GM18511 (cell line): ENCODE results near the gene TNFRSF4.

Experiments used
- ATAC-seq: cut with Tn5 transposase; IDR thresholded peaks from one replicate; pipeline ENCODE4 v1.9.1; 2021; ENCODE audit warnings: mild to moderate bottlenecking, moderate library complexity; ENCODE audit not compliant: unreplicated experiment

The TNFRSF4 gene

DNA sequence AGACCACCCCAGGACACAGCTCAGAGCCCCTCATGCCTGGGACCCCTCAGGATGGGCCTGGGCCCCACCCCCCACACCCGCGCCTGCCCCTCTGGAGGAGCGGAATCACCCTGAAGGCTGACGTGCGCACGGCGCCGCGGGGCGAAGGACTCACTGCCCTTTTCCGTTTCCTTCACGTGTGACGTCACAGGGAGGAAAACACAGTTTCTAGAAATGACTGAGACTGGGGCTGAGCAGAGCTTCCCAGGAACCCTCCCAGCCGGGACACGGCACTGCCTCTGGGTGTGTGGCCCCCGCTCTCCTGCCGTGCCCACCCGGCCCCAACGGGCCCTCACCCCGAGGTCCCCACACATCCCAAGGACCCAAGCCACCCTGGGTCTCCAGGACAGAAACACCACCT, 5.4 kb upstream of the TNFRSF4 start:
- no peak for ATAC-seq

DNA sequence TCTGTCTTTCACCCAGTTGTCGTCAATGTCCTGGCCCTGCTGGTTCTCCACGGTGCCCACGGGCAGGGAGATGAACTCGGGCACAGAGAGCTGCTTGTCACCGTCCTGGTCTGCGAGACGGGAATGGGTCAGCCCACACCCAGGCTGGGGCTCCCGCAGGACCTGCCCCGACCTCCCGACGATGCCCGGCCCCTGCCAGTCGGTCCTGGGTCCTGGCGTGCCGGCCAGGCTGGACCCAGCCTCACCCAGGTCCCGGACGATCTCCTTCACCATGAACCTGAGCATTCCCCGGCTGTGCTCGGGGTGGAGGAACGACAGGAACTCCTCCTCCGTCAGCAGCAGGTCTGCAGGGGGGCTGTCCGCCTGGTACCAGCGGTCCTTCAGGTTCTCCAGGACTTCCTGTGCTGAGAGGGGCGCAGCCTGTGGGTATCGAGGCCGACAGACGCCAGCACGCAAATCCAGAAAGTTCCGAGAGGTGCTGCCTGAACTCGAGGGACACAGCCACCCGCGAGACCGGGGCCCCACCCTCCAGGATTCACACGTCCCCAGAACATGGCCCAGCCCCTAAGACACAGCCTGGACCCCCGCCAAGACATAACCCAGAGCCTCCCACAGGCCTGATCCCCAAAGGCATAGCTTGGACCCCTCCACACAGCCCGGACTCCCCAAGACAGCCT, 4.7 kb upstream of the TNFRSF4 start:
- ATAC-seq, result no peak

DNA sequence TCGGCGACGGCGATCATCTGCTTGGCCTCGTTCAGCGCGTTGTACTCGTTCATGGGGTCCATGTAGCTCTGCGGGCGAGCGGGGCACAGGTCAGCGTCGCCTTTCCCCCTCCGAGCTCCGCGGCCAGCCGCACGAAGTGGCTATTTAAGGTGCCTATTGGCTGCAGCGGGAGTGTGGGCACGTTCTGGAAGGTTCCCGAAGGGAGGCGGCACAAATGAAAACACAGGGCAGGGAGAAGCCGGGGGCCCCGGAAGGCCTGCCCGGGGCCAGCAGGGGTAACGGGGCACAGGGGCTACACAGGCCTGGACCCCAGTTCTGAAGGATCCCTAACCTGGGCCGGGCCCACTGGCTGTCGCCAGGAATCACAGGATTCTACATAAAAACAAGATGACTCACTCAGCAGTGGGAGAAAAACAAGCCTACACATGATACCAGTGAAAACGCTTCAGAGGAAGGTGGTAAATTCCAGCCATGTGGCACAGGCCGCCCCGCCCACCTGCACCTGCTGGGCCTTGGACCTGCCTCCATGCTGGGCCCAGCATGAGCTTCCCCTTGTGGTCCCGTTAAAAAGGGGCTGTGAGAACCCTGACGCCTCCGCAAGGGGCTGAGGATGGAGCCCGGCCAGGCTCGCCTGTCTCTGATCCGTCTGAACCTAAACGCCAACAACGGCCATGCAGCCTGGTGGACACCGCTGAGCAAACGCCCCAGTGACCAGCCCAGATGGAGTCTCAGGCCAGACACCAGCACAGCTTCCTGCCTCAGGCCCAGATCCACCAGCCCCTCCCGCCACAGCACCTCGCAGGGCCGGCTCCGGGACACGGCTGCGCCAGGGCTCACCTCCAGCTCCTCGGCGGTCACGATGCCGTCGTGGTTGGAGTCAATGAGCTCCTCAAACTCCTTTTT, 3.9 kb upstream of the TNFRSF4 start:
- no peak for ATAC-seq

DNA sequence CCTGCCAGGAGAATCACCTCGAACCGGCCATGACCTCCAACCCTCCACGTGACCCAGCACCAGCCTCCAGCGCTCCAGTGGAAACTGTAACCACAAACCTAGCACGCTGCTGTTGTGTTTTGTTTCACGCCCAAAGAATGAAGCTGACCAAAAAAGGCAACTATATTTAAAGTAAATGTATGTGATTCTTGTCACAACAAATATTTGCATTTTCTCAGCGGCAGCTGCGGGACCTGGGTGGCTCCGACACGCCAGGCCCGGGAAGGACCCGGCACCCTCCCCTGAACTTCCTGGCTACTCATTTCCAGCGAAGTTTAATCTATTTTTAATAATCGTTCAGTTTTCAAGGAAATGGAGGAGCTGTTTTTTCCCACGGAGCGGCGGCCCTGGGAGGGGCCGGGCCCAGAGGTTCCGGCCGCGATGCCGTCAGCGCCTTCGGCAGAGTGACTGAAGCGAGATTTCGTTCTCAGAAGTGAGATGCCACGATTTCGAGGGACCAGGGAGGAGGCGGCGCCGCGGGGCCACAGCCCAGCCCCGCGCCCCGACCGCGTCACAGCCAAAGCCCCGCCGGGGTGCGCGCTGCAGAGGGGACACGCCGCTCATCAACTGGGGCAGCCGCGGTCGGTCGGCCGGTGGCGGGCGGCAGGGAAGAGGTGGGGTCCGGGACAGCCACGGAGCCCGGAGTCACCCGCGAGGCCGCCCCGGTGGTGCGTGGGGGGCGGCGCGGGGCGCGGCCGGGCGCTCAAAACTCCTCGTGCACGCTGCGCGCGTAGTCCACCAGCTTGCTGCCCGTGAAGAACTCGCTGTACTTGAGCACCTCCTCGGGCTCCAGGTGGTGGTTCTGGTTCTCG, 3.0 kb upstream of the TNFRSF4 start:
- ATAC-seq, result no peak

DNA sequence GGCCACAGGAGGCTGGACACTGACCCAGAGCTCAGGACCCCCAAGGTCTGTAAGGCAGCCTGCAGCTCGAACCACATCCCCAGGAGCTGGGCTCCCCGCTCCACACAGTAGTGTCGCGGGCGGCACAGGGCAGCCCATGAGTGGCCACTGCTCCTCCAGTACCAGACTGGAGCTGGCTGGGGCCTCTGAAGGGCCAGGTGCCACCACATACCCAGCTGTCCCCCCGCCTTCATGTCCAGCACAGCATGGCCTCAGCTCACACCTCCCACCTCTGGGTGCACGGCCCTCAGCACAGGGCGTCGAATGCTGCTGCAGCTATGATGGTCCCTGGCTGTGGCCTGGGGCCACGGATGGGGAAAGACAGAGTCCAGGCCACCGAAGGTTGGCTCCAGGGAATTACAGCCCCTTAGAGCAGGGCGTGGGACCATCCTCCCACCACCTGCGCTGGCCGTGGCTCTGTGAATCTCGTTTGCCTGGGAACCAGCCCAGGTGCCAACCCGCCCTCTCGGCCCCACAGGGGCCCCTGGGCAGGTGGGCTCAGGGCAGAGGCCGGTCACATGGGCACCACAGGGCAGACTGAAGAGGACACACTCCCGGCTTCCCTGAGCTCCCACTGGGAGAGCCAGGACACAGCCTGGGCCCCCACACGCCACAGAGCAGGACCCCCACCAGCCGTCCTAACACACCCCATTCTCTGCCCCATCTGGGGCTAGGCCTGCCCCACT, 2.1 kb upstream of the TNFRSF4 start:
- no peak for ATAC-seq

DNA sequence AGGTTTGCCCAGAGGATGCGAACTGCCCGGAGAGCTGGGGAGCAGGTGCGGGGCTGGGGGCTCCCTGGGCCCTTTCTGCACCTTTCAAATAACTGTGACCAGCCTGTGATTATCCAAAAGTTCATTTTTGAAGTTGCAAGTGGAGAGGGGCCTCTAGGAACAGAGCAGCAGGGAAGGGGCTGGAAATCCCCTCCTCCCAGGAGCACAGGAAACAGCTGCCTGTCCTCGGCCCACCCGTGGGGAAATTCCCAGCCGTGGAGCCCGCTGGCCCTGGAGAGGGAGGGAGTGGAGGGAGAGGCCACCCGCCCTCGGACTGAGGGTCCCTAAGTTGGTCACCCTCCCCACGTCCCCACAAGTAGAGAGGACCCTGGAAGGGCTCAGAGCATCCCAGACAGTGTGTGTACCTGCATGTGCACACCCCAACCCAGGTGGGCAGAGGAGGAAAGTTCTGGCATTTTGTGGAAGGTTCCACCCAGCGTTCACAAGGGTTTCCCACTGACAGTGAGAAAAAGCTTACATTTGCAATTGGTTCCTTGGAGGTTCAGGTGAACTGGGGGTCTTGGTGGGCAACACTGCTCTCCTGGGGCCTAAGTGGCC, 1.2 kb upstream of the TNFRSF4 start:
- ATAC-seq, result no peak

DNA sequence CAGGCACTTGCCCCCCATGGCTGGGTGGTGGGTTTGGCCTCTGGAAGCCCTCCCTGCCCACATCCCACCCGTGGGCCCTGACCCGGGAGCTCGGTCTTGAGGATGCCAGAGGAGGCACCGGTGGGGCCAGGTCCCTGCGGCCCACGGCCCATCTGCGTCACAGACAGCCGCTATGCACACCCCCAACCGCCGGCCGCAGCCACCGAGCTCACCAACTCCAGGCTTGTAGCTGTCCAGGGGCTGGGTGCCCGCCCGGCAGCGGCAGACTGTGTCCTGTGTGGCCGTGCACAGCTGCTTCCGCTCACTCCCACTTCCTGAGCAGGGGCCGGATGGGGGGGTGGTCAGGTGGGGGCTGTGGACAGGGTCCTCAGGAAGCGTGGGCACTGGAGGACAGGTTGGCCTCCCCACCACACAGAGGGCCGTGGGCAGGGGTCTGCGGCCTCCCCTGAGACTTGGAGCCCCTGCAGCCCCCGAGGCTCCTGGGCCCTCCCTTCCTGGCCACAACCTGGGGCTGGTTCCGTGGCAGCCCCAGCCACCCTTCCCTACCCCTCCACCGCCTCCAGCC, 1.1 kb downstream of the TNFRSF4 start:
- no peak for ATAC-seq

DNA sequence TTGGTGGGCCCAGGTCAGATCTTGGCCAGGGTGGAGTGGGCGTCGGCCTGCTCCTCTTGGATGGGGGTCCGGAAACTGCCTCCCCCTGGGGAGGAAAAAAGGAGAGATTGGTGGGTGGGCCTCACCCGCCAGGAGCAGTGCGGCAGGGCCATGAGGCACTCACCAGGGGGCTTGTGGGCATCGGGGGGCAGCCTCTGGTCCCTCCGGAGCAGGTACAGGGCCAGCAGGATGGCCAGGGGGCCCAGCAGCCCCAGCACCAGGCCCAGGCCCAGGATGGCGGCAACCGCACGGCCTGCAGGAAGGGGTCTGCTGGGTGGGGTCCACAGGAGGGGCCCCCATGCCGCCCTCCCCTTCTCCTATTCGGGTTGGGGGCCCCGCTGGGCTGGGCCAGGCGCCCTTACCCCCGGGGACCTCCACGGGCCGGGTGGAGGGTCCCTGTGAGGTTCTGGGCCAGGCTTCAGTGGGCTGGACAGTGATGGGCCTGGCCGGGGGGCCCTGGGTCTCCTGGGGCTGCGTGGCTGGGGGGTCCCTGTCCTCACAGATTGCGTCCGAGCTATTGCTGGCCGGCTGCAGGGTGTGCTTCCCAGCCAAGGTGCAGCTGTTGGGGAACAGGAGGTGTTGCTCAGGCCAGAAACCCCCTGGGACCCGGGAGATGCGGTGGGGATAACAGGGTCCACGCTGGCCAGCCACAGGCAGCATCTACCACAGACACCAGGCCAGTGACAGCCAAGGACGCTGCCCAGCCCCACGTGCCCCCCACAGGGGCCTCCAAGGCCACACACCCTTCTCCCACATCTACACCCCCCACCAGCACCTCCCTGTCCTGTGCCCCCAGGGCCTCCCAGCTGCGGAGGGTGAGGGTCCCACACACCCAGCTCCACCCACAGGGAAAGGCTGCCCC, 2.2 kb downstream of the TNFRSF4 start:
- ATAC-seq, result no peak

DNA sequence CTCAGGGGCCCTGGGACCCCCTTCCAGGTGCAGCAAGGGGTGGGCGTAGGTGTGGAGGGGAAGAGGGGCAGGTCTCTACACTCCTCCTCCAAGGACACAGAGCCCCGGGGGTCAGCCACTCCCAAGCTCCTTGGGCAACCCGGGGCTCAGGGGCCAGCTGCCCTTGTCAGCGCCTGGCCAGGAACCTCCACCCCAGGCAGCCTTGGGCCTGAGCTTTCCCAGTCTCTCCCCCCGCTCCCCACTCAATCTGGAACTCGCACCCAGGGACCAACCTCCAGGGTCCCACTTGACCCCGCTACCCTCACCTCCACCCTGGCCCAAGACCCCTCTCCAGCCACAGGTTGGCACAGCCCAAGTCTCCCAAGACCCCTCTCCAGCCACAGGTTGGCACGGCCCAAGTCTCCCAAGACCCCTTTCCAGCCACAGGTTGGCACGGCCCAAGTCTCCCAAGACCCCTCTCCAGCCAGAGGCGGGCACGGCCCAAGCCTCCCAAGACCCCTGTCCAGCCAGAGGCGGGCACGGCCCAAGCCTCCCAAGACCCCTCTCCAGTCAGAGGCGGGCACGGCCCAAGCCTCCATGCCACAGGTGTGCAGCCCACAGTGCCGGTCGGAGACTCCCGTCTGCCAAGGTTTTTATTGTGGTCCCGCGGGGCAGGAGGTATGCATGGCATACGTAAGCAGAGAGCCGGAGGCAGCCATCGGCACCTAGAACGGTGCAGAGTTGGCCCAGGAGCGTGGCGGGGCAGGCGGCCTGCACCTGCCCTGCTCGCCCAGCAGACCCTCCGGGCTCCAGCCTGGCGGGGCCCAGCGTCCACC, 3.0 kb downstream of the TNFRSF4 start:
- ATAC-seq, result no peak

DNA sequence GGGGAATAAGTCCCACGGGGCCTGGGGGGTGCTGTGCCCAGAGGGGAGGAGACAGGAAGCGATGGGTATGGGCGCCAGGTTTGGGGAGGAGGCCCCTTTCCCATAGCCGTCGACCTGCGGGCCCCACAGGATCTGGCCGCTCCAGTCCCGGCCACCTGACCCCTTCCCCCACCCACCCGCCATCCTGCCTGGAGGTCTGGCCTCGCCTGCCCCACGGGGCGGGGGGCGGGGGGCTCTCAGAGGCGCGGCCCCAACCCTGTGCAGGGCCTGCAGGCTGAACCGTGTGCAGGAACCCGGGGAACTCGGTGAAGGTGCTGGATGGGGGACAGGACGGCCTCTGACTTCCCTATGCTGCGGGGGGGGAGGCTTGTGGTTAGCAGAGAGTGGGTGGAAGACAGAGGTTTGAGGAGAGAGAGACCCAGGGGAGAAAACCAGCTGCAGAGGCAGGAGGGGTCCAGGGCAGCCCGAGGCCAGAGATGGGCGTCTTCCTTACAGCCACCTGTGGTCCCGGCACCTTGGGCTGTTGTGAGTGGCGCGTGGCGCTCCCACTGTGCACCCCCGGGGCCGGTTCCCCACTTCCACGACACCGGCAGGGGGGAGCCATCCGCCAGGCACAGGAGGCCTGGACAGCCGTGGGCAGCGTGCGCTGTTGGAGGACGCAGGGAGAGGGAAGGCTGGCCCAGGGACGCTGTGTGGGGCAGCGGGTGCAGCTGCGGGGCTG, 5.1 kb downstream of the TNFRSF4 start:
- ATAC-seq, result no peak

DNA sequence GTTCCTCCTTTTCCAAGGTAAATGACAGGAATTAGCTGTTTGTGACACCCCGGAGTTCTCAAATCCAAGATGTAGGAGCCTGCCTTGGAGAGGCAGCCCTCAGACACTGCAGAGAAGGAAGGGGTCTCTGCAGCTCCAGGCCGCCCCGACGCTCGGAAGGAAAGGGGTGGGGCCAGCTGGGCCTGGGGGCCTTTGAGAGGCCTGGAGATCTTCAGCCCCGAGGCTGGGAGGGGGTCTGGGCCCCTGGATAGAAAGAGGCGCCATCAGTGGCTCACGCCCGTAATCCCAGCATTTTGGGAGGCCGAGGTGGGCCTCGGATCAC, 6.4 kb downstream of the TNFRSF4 start:
- ATAC-seq, result no peak

DNA sequence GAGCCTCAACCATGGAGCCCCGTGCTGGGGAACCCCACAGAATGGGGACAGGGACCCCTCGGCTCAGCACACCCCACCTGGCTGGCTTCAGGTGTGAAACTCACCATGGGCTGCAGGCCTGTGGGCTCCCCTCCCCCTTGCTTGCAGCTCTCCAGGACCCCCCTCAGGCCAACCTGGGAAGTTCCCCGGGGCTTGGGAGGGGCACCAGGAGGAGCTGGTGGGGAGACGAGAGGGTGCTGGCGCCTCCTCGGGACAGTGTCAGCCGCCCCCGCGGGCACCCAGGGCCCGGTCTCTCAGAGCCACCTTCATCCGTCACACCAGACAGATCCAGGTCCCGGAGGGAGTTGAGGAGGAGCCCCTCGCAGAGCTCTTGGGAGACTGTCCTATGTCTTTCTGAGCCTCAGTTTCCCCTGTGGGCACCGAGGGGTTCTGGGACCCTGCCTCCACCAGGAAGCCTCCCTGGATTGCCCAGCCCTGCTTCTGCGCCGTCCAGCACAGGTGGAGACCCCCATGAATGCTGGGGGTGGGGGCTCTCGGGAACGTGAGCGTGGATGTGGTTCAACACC, 6.9 kb downstream of the TNFRSF4 start:
- ATAC-seq, result no peak

DNA sequence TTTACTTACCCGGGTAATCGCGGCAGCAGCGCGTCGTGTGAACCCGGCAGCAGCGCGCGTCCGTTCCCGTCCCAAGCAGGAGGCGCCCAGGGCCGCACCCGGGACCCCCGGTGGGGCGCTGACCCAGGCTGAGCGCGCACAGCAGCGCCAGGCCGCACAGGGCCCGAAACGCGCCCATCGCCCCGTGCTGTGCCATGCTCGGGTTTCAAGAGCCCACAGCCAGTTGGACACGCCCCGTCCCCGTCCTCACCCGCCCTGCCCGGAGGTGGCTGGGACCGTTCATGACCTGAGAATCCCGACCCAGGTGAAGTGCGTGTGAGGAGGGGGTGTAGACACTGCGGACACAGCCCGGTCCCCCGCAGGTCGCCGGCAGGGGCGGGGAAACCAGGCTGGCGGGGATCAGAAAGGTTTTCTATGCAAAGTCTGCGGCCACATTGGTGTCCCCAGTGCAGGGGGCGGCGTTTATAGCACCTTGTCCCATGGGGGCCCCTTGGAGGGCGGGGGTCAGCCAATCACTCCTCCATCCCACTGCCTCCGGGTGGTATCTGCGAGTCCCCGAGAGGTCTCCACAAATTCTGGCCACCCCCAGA, 7.5 kb downstream of the TNFRSF4 start, which contains the start of gene TNFRSF18:
Gene TNFRSF18, minus strand, starts transcription at position 217 of the 590 bp plus-strand sequence. Its CDS starts 21 bp downstream, at position 196.
- no peak for ATAC-seq

DNA sequence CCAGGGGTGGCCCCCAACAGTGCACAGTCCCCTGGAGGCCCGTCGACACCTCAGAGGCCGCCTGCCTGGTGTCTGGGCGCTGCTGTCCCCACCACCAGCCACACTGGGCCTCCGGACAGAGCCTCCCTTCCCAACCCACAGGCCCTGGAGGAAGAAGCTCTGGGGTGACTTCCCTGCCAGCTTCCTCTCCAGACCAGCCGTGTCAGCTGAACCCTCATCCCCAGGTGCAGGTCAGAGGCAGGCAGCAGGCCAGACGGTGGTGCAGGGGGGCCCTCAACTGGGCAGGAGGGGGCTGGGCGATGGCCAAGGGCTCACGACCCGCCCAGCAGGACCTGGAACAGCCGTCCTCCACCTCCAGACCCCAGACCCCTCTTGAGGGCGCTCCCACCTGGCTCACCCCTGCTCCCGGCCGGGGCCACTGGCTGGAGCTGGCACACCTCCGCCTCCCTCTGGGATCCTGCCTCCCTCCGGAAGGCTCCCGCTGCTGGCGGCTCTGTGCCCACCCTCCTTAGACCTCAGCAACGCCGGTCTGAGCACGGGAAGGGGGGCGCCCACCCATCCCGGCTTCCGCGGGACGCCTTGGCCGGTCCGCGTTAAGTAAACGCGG, 8.1 kb downstream of the TNFRSF4 start:
- no peak for ATAC-seq

DNA sequence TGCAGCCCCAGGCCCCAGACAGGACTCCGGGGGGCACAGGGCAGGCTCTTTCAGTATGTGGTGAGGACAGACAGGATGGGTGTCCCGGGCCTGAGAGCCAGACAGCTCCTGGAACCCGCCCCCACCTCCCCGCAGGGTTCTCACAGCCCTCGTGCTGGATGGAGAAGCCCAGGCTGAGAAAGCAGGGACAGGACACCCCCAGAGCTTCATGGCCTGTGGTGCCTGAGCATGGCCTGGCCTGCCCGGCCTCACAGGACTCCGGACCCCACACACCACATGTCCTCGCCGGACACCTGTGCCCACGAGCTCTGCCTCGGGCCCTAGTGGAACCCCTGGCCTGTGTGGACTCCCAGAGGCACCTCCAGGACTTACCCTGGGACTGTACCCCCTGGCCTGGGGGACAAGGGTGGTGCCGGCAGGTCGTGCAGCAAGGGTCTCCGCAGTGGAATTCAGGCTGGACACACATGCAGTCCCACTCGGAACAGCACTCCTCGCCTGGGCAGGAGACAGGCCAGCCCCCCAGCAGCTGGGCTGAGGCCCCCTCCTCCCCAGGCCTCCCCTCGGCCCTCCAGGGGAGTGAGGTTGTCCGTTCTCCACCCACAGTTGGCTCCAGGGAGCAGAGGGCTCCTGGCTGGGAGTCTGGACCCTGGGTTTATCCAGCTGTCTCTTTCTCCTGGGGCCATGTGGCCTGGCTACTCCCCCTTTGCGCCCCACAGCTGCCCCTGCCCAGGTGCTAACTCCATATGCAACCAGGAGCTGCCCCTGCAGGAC, 8.8 kb downstream of the TNFRSF4 start:
- no peak for ATAC-seq
